Stimulated activated CD4-positive, alpha-beta T cell treated with anti-CD3 and anti-CD28 coated beads, Interleukin-1b, Interleukin-23, amount 100 ng/mL, for 4 hours (primary cell): ENCODE data around the gene MMEL1.
"Not testable (repeated sequence)": the region's sequence is repeated elsewhere in the genome, so short reads cannot be mapped to it uniquely, and the experiment has no call there.

Source experiments
- DNase-seq, 2 donors: peaks; one replicate each; pipeline ENCODE4 v3.0.0-alpha.2; 2020; ENCODE audit warnings: low read depth in 2 of 2

The MMEL1 gene

DNA sequence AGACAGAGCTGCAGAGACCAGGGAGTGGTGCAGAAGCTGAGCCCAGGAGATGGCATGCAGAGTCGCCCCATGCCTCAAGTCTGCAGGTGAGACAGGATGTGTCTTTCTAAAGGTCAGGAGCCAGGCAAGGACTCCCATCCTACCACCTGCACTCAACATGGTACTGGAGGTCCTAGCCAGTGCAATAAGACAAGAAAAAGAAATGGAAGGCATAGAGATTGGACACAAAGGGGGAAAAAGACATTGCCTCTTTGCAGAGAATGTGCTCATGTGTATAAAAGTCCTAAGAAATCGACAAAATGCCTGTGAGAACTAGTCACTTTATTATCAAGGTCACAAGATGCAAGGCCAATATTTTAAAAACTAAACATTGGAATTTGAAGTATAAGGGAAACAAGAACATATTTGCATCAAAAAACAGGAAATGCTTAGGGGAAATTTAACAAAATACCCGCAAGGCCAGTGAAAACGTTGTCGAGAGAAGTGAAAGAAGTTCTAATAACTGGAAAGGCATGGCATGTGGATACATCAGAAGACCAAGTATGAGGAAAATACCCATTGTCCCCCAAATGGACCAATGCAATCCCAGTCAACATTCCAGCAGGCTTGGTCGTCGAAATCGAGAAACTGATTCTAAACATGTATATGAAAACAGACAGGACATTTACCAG, 59.4 kb downstream of the MMEL1 start:
- no peak for DNase-seq

- DNase-seq, result no peak
Observed at GRCh38 chr1:2571348-2571747, 61.5 kb downstream of the MMEL1 start.

DNA sequence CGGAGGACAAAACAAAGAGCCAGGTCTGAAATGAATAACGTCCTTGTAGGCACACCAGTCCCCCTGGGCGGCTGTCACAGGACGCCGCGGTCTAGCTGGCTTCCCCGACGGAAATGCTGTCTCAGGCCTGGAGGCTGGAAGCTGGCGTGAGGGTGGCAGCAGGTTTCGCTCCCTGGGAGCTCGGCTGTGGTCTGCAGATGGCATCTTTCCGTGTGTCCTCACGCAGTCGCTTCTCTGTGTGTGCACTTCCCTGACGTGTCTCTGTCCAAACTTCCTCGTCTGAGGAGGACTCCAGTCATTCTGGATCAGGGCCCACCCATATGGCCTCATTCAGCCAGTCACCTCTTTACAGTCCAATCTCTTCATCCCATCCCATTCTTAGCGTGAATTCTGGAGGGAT, 62.5 kb downstream of the MMEL1 start:
- no peak for DNase-seq

- not testable (repeated sequence) for DNase-seq
Observed at GRCh38 chr1:2569703-2570102, 63.1 kb downstream of the MMEL1 start.

GRCh38 chr1:2569060-2569459, 63.8 kb downstream of the MMEL1 start:
- DNase-seq, result no peak

DNA sequence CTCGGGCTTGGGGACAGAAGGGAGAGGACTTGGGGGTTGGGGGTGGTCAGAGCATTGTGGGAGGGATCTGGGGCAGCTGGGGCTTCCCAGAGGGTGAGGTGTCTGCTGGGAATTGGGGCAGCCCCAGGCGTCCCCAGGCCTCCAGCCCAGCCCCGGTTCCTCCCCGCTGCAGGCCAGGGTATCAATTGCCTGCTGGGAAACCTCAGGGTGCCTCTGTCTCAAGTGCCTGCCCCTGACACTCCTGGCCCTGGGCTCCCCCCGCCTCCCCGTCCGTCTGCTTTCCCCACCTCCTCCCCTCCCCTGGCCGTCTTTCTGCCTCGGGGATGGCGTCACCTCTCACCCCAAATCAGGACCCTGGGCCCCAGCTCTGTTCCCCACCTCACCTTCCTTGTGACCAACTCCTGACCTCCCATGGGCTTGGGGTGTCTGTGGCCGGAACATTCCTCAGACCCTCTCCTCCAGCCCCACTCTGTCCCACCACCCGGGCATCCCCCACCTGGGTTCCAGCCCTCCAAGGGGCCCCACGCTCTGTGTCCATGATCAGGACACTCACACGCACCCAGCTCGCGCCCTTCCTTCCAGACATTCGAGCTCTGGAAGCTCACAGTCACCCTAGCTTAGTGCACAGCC, 64.5 kb downstream of the MMEL1 start:
- not testable (repeated sequence) for DNase-seq

DNA sequence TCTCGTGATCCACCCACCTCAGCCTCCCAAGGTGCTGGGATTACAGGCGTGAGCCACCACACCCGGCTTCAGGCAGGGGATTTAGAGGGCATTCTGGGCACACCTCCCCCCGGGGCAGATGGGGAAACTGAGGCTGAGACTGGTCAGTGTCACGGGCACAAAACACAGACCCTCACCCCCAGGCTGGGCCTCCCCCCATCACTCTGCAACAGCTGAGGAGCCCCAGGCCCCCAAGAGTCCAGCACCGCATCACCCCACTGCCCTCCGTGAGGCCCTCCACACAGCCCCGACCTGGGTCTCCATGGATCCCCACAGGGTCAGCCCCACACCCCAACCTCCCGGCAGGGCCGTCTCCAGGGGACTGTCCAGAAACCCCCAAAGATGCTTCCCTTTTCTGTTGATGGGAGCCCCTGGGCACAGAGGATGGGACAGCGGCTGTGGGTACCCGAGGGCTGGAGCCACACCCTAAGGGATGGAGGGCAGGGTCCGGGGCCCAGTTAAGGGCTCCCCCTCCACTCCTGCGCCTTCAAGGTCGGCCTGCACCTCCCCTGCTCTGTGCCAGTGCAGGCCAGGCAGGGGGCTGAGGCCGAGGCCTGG, 65.6 kb downstream of the MMEL1 start:
- DNase-seq, result no peak

DNA sequence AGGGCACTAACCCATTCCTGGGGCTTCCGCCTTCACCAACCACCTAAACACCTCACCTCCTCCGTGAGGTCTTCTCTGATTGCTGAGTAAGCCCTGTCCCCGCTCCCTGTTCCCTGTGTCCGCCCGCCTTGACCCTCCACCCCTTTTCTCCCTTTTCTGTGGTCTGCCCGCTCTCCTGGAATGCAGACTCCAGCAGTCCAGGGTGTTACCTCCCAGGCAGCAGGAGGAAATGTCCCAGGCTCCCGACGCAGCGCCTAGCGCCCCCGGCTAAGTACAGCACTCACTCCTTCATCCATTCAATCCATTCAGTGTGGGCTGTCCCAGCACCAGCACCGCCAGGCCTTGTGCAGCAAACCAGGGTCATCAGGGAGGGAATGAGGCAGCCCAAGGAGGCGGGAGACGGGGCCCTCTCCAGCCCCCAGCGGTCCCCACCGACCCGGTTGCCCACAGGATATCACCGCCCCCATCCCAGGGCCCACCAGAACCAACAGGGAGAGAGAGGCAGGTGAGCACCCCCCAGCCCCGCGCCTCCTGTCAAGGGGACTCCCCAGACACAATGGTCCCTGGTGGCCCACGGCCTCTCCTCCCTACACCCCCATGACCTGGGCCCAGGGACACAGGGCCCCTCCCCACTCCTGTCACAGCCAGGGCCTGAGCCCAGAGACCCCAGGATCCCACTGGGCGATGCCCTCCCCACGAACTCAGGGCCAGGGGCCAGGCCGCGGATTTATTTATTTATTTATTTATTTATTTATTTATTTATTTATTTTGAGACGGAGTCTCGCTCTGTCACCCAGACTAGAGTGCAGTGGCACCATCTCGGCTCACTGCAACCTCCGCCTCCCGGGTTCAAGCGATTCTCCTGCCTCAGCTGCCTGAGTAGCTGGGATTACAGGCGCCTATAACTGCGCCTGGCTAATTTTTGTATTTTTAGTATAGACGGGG, 66.4 kb downstream of the MMEL1 start:
- DNase-seq, result no peak

DNA sequence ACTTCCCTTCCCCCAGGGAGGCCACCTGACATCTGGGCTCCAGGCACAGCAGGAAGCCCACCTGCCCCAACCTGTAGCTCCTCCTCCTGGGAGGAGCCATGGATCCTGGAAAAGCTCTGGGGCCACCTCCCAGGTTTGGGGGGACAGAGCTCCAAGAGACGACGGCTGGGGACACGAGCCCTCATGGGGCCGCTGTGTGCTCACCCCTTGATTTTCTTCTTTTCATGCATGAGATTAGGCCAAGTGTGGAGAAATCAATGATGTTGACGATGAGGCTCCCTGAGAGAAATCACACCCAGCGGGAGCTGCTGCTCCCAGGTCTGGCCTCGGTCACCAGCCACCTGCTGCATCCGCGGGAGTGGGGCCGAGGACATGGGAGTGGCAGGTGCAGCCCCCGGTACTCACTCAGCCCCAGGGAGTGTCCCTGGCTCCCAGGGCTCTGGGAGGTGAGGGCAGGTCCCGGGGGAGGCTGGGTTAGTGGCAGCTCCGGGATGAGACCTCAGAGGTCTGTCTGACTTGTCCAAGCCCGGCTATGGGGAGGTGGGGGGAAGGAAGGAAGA, 67.9 kb downstream of the MMEL1 start:
- no peak for DNase-seq

GRCh38 chr1:2564006-2564814, 68.6 kb downstream of the MMEL1 start:
- no peak for DNase-seq

DNA sequence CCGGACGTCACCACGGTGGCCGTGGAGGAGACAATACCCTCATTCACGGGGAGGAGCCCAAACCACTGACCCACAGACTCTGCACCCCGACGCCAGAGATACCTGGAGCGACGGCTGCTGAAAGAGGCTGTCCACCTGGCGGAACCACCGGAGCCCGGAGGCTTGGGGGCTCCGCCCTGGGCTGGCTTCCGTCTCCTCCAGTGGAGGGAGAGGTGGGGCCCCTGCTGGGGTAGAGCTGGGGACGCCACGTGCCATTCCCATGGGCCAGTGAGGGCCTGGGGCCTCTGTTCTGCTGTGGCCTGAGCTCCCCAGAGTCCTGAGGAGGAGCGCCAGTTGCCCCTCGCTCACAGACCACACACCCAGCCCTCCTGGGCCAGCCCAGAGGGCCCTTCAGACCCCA, 69.6 kb downstream of the MMEL1 start:
- DNase-seq, result no peak

DNA sequence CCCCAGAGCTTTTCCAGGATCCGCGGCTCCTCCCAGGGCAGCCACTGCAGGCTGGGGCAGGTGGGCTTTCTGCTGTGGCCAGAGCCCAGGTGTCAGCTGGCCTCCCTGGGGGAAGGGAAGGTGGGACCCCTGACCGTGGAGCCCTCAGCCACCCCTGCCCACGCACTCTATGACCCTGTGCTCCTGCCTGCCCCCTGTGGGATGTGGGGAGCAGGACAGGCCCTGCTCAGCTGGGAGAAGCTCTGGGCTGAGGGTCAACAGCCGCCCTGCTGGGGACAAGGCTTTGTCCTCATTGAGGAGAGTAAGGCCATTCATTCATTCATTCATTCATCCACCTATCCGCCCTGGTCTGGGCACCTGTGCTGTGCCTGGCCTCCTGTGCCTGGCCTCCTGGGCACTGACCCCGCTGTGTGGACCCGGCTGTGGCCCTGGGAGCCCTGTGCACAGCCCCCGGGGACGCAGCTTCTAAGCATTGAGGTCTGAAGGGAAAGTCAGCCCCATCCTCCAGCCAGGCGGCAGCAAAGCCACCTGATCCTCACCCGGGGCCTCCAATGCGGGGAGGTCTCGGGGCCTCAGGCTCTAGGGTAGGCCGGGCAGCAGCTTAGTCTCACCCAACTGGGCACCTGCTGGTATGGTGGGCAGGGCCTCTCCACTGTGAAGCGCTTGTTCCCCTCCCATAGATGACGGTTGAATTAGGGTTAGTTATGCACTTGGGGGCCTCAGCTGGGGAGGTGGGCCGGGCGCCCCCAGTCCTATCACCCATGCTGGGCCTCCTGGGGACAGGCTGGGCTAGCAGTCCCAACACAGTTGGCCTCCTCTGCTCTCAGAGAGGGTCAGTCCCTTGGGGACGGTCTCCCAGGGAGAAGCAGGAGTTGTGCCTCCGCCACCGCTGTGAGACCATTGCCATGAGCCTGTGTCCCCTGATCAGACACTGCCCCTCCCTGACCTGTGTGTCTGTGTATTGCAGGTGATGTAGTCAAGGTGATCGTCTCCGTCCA, 70.6 kb downstream of the MMEL1 start:
- no peak for DNase-seq

DNA sequence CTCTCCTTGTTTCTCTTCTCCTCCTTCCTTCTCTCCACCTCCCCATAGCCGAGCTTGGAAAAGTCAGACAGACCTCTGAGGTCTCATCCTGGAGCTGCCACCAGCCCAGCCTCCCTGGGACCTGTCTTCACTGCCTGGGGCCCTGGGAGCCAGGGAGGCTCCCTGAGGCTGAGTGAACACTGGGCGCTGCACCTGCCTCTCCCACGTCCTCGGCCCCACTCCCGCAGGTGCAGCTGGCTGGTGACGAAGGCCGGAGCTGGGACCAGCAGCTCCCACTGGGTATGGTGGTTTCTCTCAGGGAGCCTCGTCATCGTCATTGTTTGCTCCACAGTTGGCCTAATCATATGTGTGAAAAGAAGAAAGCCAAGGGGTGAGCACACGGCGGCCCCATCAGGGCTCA, 71.4 kb downstream of the MMEL1 start:
- no peak for DNase-seq

DNA sequence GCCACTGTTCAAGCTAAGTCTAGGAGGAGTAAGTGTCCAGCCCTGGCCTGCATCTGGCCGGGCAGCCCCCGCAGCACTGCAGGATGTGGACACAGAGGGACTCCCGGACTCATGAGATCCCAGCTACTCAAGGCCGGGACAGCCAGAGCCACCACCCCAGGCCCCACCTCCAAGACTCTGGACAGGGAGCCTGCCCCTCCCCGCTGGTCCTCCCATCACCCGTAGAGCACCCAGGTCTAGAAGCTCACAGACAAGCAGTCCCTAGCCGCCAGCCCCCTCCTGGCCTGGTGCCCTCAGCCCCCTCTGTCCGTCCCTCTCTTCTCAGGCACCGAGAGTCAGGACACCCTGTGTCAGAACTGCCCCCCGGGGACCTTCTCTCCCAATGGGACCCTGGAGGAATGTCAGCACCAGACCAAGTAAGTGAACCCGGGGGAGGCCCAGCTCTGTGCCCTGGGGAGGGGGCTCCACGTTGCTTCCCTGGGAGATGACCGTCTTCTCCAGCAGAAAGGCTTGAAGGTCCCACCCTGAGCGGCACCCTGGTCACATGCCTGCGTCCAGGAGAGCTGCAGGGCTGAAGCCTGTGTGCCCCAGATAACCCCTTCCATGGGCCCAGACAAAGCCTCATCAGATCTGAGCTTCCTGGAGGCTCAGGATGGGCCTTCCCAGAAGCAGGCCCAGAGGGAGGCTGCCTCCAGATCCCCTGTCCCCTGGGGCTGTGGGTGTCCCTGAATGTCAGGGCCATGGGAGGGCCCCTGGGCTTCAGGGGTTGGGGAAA, 72.3 kb downstream of the MMEL1 start:
- no peak for DNase-seq

- no peak for DNase-seq
Observed at GRCh38 chr1:2559509-2560298, 73.1 kb downstream of the MMEL1 start.

DNA sequence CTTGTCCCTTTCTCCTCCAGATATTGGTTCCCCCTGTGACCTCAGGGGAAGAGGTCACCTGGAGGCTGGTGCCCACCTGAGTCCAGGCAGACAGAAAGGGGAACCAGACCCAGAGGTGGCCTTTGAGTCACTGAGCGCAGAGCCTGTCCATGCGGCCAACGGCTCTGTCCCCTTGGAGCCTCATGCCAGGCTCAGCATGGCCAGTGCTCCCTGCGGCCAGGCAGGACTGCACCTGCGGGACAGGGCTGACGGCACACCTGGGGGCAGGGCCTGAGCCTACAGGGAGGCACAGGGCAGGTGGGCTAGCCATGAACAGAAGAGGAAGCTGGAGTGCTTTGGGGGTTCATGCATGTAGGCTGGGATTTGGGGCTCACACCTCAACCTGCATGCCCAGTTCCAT, 74.0 kb downstream of the MMEL1 start:
- no peak for DNase-seq

DNA sequence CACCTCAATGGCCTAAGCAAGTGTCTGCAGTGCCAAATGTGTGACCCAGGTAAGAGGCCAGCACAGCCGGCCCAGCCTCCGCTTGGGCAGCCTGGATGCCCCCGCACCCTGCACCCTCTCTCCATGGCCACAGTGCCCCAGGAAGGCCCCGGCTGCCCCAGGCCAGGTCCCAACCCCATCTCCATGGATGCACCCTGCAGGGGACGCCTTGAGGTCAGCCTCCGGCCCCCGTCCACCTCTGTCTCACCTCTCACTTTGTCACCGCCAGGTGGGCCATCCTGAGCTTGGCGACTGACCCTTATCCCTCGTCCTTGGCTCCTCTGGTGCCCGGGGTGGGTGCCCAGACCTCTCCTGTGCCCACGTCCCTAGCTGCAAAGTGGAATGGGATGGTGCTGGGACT, 74.4 kb downstream of the MMEL1 start:
- no peak for DNase-seq
